ENCODE results near the gene UGT1A6.

- TF ChIP-seq CTCF (IDR thresholded peaks at IDR 0.05; ENCODE audit: low read length) = no peak
- no peak for TF ChIP-seq EZH2phosphoT487 (IDR thresholded peaks at IDR 0.05; ENCODE audit: low read length)
Observed at GRCh38 chr2:233820774-233821105, 128.1 kb downstream of the UGT1A6 start.

All from MM.1S (cell line).